Stimulated activated CD4-positive, alpha-beta T cell treated with anti-CD3 and anti-CD28 coated beads, Interleukin-15, amount 100 ng/mL, for 48 hours (primary cell): Measurements from ENCODE around the gene UTS2B.

ENCODE experiments used
- DNase-seq, 2 donors: peaks; one replicate each; pipeline ENCODE4 v3.0.0-alpha.2; 2020; ENCODE audit warnings: low read depth in 2 of 2

UTS2B gene, protein sequence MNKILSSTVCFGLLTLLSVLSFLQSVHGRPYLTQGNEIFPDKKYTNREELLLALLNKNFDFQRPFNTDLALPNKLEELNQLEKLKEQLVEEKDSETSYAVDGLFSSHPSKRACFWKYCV

DNA sequence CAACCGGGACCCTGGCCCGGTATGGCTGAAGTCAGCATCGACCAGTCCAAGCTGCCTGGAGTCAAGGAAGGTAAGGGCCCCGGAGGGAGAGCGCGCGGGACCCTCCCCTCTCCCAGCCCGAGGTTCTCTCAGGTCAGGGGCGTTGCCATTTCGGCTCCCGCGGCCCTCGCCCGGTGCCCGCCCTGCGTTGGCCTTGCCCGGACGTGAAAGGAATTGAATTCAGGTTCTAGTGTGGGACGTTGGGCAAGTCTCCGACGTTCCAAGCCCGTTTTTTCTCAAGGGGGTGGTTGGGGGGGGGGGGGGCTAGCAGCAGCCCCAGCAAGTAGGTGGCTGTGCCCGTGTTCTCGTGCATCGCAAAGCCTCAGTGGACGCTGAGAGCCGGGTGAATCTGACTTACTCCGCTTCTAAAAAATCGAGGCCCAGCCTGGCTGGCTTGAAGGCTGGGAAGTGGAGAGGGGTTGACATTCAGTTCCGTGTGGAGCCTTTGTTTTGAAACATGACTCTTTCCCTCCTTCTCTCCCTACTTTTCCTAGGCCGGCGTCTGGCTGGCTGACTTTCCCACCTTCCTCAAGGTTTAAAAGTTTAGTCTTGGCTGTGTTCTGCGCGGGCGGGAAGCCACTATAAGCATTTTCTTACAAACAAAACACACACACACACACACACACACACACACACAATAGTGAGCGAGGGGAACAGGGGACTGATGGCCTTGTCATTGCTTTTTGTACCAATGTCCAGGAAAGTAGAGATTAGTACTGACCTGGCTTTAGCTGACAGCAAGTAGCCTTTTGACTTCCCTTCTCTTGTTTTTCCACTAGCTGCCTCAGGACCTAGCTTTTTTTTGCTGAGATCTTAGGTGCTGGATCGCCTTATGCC is at the start of gene UTS2B:
TSS of gene UTS2B (minus strand) at position 873 of the 876 bp plus-strand sequence. CDS start 48,337 bp downstream, outside the sequence.
- DNase-seq = no peak

DNA sequence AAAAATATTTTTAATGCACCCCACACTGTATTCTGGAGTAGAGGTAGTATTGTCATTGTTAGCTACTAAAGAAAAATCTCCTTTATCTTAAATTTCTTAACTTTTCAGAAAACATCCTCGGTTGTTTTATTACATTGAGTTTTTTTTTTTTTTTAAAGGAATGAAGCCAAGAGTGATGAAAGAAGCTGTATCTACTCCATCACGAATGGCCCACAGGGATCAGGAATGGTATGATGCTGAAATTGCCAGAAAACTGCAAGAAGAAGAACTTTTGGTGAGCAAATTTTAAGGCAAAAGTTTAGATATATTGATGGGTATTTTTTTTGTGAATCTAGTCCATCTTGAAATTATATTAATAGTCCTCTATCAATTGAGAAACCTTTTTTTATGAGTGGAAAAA is 49.7 kb upstream of the UTS2B start:
- no peak for DNase-seq

DNA sequence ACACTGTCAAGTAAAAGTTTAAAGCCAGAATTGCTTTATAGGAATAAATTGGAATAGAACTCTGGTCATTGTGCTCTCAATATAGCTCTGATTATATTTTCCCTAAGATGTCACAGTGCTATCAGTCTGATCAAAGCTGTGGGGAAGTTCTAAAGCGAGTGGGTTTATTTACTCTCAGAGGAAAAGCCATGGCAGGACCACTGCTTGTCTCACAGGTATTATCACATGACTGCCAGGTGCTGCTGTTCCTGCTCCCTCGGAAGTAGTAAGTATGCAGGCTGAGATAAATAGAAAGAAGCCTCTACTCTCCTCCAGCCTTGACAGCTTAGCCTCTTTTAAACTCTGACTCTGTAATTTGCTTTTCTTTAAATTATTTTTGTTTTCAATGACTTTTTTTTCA is 49.1 kb upstream of the UTS2B start:
- DNase-seq = no peak

DNA sequence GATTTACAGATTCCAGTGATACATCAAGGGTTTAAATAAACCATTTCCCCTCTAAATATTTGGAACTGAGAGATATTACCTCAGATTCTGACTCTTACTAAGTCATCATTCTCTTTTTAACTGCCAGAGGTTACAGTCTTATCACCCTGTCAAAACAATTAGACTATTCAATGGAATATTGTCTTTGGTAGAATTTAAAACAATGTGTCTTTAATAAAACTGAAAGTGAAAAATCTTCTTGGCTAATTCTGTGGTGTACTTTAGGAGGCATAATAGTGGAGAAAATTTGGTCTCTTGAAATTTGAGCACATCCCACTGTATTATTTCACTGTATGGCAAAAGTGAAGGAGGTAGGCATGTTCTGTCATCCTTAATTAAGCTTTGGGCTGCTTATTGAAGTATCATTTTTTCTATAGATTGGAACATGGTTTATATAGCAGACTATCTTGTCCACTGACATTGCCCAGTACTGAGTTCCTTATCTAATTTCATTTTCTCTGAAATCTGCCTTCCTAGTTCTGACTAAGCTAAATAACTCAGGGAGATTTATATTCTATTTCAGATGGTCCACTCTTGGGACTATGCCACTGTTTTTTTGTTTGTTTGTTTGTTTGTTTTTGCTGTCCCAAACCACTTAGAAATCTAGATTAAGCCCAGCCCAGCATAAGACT is 48.0 kb upstream of the UTS2B start:
- DNase-seq = no peak

DNA sequence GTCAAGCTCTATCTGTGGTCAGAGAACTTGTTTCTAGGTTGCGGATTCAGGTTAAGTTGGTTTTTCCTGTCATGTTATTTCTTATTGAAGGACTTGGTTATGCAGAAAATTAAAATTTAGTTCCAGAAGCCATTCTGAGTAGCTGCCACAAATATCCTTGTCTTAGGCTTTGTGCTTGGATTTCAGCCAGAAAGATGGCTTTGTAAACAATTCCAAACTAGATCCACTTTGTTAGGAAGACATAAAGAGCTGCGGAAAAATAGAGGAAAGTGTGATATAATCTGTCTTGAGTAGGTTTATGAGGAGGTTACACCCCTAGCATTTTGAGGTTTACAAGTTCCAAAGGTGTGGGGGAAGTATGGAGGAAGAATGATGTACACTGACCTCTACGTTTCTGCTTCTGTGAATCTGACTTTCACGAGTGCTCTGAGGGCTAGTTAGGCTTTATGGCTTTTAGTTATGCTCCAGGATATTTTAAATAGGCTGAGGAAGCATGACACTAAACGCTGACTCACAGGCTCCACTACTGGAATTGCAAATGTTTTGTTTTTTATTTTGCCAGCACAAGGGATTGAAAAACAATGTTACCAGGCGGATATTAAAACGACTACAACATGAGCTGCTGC is 46.3 kb upstream of the UTS2B start:
- DNase-seq = no peak

DNA sequence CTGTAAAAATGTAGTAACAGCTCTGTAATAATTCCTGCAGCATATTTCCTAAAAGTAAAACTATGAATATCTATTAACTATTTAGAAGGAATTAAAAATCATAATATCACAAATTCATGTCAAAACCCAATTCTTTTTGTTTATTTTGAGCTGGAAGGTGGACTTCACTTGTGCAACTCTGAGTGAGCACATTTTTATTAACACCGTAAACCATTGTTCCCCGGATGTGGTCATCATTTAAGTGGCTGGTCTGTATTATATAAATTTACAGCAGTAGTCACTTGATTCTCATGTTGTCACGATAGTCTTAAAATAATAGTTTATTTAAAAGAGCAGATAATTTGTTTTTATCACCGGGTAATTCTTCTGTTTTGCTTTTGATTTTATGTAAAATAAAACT is 43.0 kb upstream of the UTS2B start:
- DNase-seq = no peak

DNA sequence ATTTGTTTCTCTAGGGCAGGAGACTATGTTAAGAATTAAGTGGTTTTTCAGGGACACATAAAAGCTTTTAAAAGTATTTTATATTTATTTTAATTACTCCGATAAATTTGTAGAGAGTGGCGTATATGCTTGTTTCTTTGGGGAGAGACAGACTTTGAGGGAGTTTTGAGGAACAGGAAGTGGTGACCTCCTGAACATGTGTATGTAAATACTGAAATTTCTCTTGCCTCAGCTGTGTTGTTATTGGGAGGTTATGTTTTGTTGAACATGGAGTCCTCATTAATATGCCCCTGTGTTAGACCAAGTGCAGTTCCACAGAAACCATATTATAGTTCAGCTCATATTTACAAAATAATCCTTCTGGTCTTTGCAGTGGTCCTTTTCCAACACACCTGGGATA is 41.8 kb upstream of the UTS2B start:
- no peak for DNase-seq

DNA sequence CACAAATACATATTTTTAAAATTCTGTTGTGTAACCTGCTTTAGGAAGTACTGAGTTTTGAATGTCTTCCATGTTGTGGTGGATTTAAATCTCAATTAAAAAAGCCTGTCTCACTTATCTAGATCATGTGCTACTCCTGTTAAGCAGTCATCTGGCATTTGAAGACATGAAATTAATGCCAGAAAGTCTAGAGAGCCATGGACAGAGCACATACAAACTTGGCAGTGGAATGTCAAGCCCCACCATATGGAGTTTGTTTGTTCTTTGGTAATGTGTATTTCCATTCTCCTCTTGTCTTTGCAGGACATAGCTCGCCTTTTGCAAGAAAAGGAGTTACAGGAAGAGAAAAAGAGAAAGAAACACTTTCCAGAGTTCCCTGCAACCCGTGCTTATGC is 39.3 kb upstream of the UTS2B start:
- DNase-seq = no peak

DNA sequence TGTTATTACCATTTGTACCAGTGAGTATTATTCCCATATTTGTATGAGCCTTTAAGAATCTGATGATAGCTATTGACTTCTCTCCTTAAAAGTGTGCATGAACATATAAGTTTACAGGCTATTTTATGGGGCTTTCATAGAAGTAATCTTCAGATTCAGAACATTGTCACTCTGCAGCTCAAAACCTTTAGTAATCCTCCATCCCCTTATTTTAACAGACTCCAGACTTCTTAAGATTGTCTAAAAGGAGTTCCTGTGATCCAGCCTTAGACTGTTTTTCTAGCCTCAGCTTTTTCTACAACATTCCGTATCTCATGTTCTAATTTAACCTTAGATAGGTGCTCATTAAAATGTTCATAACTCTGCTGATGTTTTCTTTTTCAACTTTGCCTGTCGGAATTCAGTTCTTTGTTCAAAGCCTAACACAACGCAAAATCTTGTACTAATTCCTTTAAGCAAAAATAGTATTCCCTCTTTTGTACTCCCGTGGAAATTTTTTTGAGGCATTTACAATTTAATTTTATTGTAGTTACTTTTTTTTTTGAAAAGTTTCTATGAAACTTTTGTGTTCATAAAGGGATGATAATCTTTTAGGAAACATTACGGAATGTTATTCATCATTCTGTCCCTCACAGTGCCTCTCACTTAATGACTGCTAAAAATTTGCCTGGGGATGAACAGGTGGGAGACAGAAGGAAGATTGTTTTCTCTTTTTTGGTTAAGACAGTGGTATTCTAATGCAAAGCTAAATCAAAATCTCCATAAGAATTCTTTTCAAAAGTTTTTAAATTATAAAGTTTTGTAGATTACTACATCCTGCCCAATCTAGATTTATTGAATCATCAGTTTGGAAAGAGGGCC is 38.7 kb upstream of the UTS2B start:
- DNase-seq = no peak

DNA sequence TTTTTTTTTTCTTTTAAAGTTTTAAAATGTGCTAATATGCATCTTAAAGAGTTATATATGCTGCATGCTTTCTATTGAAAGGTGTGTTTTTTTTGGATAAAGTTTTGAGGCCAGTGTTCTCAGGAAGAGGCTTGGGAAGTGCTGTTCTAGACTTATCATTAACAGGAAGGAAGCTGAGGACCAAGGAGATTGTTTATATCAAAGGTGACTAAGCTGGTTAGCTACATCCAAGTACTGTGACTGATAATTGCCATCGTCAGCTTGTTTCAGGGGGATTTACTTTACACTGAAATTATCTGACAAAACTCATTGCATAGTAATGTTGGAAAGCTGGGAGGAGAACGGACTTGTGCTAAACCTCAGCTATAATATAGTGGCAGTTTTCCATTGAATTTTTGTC is 36.3 kb upstream of the UTS2B start:
- DNase-seq = no peak

DNA sequence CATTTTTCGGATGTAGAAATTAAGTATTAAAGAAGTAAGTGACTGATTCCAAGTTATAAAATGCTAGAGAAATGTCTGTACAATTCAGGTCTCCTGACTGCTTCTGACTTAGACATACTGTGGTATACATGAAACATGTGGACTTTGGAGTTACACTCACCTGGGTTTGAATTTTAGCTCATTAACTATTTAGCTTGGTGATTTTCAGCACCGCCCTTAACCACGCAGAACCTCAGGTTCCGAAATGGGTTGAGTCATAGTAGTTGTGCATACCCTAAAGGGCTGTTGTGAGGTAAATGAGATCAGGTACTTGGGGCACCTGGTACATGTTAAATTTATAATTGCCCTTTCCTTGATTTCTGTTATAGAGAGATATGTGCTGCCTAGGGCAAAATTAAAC is 32.9 kb upstream of the UTS2B start:
- DNase-seq = no peak

DNA sequence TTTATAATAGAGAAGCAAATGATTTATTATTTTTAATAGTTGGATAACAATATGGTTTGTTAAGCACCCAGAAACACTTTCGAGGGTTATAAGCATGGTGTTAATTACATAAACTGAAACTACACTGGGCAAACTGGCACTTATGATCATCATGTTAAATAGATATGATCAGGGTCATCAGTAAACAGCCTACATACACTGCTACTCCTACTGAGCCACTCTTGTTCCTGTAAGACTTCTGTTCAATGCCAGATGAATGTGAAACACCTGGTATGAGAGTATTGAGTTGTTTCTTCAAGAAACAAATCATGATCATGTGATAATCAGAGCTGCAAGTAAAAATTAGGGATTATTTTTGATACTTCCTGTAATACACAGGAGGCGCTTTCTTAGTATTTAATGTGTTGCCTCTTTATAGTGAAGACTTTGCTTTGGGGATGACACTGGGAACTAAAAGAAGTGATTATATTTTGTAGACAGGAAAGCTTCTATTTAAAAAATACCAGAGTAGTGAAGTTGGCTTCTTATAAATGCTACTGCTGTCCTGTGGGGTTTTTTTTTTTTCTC is 32.3 kb upstream of the UTS2B start:
- no peak for DNase-seq

DNA sequence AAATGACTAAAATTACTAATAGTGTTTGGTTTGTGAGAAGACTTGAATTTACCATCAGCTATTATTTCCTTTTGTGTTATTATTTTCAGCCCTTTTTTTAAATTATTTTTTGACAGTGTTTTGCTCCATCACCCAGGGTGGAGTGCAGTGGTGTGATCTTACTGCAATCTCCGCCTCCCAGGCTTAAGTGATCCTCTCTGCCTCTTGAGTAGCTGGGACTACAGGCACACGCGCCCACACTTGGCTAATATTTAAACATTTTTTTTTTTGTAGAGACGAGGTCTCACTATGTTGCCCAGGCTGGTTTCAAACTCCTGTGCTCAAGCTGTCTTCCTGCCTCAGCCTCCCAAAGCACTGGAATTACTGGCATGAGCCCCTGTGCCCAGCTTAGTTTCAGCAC is 31.7 kb upstream of the UTS2B start:
- DNase-seq = no peak

DNA sequence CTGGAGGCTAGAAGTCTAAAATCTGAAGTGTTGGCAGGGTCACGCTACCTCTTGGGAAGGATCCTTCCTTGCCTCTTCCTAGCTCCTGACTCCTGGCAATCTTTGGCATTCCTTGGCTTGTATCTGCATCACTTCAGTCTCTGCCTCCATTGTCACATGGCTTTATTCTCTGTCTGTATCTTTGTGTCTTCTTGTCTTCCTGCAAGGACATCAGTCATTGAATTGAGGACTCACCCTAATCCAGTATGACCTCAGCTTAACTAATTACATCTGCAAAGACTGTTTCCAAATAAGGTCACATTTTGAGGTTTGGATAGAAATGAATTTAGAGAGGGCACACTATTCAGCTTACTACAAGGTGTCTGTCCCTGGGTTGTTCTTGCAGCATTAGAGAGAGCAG is 31.1 kb upstream of the UTS2B start:
- DNase-seq = no peak

DNA sequence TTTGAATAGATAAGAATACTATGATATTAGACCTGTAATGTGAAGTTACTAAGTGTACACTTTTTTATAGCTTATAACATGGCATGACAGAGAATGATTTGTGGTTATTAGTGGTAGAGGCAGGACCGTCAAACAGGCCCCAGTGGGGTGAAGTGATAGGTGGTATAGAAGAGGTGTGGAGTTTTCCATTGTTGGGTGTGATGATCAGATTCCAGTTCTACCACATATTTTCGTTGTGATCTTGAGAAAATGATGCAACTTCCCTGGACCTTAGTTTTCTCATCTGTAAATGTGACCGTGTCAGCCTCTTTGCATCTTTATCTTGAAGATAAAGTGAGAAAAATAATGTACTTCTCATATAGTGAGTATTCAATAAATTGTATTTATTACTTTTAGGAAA is 30.3 kb upstream of the UTS2B start:
- no peak for DNase-seq

DNA sequence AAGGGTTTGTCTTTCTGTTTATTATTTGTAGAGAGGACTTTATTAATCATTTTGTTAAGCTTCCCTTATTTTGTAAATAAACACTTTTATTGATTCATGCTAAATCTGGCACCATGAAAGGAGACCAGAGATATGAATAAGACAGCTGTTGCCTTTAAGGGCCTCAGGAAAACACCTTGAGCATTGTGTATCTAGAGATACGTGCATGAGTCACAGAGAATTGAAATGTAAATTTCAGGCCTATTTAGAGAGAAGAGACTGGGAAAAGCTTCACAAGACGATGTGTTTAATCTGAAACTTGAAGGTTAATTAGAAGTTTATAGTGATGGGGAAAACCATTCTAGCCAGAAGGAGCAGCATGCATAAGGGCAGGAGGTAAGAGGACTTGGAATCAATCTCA is 28.6 kb upstream of the UTS2B start:
- no peak for DNase-seq

DNA sequence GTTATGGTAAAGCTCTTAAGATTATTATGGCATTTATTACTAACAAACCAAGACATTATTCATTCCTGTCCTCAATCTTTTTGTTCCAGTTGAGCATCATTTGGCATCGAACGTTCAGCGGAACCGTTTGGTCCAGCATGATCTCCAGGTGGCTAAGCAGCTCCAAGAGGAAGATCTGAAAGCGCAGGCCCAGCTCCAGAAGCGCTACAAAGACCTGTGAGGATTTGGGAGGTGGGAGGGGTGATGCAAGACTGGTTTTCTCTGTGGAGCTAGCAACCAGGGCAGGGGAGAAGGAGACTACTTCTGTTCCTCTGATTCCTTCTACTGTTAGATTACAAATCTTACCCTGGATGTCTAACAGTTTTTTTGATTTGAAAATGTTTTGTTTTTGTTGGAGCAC is 27.6 kb upstream of the UTS2B start:
- DNase-seq = no peak

DNA sequence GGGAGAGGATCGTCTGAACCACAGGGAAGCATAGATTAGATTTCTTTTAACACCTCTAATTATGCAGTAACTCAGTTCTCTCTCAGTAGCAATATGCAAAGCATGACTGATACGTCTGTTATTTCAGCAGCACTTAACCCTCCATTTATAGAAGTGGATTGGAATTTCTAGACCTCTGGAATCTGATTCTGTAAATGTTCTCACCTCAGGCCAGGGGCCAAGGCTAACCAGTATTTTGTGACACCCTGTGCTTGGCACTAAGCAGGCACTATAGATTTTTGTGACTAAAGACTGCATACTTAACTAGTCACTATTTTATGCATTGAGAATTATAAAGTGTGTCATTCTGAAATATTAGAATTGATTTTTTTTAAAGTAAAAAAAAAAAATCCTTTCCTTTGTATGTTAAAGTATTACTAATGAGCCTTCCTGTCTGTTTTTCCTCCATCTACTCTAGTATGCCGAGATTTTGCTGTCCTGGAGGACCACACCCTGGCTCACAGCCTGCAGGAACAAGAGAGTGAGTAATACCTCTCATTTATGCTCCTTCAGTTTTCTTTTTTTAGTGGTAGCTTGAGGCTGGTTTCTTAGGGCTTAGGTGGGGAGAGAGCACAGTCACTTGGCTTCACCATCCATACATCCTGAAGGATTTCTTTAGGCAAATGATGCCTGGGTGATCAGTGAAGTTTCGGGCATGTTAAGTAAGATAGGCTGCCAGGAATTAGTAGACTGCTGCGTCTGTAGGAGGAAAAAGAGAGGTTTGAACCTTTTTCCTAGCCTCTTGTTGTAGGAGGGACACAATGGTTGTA is 26.5 kb upstream of the UTS2B start:
- no peak for DNase-seq

DNA sequence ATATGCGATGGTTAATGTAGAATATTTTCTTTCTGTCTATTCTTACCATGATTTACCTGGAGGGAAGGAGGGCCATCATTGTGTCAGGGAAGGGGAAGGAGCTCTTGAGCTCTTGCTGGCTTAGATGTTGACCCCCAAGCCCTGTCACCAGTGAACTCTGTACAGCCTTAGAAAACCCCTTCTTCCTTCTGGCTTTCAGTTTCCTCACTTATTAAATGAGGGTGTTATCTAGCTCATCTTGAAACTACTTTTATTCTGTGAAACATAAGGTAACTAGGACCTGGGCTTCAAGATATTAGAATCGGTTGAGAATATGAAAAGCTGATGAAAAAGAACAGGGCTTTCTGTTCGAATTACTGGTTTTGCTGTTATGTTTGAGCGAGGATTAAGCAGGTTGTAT is 25.1 kb upstream of the UTS2B start:
- DNase-seq = no peak

DNA sequence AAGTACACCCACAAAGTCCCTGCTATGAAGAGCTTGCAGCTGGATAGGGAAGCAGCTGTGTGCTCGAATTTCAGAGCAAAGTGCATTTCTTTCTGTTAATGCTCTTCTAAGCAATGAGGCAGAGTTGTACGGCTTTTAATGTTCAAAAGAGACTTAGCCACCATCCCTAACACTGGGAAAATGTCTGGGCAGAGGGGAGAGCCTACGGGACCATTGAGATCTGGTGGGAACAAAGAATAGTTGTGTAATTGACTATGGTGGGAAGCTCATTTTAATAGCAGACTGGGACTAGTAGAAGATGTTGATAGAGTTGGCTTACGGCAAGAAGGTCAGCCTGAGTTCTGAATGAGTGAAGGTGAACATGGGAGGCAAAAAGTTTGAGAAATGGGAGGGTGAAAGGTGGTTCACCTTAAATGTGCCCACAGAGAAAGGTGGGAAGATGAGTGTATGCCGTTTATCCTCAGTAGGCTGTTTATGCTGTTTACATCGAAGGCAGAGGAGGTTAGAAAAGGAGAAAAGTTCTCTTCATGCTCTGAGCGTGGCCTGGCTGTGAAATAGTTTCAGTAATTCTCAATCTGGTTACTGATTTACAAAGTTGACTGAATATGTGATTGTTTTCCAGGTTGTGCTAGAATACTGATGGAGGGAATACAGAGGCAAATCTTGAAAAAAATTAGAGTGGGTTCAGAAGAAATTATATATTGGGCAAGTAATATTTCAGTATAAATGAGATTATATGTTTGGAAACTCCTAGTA is 22.9 kb upstream of the UTS2B start:
- no peak for DNase-seq
